ENCODE measurements around the gene WDR82.

WDR82 gene

DNA sequence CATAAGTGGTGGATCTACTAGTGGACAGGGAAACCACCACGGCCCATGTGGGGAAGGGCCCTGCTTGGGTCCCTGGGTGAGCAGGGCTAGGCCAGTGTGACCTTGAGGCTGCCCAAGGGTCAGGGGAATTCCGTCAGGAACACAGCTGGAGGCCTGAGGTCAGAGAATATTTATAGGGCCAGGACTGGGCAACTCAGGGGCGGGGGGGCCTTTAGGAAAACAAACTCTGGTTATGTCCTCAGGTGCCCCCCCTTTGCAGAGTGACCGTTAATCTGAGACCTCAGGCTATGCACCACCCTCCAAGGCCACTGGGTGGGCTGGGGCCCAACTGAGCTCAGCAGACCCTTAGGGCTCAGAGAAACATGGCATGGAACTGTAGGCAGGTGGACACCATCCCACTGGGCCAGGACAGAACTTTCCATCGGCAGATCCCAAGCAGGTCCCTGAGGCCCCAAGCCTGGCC lies 42.0 kb downstream of the WDR82 start:
- no peak for DNase-seq

DNA sequence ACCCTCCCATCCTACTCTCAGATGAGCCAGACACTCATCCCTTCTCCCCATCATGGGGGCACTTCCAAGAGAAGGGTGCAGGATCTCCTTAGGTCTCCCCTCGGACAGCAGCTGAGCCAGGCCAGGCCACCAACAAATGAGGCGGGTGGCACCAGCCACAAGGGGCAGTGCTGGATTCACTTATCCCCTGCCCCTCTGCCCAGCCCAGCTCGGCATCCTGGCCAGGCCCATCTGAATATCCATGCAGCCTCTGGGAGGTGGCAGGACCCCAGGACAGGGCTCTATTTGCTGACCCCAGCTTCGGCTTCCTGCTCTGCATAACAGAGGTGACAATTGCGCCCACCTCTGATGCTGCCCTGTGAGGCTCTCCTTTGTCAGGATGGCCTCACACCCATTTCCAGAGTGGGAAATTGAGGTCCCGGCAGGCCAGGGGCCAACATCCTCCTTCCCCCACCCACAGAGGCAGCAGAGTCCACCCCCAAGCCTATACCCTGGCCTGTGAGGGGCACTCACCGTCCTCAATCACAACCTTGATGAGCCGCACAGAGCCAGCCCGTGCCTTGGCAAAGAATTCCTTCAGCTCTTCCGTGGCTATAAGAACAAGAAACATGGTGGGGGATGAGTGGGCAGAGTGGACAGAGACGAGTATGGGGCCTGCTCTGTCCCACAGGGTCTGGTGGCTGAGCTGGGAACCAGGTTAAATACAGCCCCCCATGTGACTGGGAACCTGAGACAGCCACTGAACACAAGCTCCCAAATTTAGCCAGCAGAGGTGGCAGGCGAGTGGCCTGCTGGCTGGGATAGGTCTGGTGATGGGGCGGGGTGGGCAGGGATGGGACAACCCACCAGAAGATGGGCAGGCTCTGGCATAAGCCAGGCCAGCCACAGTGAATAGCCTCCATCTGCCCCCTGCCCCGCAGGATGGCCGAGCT lies 43.7 kb downstream of the WDR82 start:
- no peak for DNase-seq

GRCh38 chr3:52233968-52234367 lies 44.5 kb downstream of the WDR82 start:
- no peak for DNase-seq

DNA sequence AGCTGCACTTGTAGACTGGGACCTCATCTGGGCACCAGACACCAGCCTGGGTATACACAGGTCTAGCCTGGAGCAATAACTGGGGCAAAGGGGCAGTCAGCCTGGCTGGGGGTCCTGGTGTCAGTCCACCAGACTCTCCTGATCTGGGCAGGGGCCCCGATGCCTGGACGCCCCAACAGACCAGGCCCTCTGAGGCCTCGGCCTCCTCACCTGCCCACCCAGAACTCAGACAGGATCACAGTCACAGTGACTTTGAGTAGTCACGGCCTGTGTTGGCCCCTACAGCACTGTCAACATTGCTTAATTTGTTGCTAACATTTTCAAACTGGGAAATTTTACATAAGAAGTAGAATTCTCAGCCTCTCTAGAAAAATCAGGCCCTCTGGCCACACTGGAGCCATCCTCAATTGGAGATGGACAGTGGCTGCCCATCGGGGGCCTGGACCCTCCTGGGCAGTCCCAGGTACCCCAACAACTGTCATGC lies 45.3 kb downstream of the WDR82 start:
- DNase-seq, result no peak

DNA sequence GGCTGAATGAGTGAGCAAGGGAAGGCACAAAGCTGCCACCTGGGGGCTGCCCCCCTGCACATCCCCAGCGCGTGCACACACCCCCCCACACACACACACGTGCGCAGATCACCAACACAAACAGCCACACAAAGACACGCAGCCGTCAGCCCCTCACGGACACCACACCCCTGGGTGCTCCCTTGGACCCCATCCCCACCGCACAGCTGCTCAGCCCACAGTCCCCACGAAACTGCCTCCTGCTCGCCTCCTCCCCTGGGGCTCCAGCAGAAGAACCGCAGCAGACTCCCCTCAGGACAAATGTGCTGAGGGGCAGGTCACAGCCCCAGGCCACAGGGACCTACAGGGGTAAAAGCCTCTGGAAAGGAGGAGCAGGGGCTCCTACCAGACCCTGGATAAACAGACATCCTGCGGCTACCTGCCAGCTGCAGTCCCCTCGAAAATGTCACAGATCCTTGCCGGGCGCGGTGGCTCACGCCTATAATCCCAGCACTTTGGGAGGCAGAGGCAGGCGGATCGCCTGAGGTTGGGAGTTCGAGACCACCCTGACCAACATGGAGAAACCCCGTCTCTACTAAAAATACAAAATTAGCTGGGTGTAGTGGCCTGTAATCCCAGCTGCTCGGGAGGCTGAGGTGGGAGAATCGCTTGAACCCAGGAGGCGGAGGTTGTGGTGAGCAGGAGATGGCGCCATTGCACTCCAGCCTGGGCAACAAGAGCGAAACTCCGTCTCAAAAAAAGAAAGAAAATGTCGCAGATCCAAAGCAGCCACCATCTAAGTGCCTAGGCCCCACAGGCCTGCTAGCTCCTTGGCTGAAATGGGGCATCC lies 46.0 kb downstream of the WDR82 start:
- no peak for DNase-seq

DNA sequence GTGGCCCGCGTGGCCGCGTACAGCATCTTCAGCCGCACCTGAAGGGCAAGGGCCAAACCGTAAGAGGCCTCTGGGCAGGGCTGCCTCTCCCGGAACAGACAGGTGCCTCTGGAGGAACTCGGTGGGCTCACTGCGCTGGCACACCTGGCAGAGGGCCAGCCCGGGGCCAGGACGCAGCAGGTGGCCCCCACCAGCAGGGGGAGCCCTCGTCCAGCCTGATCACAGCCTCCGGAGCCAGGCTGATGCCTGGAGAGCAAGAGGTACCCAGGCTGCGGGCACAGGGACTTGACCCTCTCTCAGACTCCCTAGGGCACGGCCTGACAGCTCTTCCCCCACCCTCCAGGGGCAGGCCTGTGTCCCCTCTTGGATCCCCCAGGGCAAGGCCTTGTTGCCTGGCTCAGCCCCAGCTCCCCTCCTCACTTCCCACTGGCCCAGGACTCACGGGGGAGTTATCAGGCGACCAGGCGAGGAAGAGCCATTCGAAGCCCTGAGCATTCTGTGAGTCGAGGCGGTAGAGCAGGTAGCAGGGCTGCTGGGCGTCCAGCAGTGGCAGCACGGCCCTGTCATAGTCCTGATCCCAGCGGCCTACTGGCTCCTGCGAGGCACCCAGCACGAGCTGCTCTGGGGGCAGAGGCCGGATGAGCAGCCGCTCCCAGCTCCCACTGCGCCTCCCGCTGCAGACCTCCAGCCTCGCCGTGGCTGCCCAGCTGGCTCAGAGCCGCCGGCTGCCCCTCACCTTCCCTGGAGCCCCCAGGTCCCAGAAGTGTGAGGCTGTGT lies 46.8 kb downstream of the WDR82 start:
- peak; percentile 59 for DNase-seq

GRCh38 chr3:52230889-52231499 lies 47.5 kb downstream of the WDR82 start:
- DNase-seq, result no peak

DNA sequence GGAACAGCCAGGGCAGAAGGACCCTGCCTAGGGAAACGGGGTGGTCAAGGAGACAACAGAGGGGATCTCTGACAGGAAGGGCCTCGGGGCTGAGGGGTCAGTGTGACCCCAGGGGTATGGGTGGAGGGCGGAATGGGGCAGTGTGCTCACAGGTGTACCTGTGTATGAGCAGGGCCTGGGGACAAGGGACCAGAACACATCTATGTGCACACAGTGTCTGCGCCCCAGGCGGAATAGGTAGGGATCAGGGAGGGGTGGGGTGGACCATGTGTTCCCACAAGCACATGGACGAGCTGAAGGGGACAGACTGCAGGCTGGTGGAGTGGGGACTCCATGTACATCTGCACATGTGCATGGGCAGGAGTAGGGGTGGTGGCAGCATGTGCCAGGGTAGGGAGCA lies 48.0 kb downstream of the WDR82 start:
- DNase-seq, result no peak

- no peak for DNase-seq
These were observed 48.8 kb downstream of the WDR82 start for GRCh38 chr3:52229656-52230055.

DNA sequence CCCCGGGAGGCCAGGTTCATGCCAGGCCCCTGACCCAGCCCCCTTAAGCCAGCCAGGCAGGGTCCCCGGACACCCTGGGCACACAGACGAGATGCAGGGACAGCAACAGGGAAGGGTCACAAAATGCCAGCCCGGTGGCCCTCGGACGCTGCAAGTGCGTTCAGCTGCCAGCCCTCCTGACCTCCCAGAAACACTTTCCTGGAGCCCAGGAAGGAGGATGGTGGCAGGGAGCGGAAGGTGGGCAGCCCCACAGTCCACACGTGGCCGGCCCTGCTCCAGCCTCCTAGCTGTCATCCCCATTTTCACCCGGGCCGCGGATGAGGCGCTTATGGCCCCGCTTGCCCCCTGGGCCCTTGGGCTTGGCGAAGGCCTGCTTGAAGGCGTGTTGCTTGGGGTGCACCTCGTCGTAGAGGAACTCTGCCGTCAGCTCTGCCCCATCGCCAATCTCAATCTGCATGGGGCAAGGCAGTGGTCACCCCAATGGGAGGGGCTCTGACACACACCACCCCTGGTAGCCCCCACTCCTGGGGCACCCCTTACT lies 49.6 kb downstream of the WDR82 start:
- DNase-seq, result no peak

GRCh38 chr3:52228266-52228665 lies 50.2 kb downstream of the WDR82 start:
- no peak for DNase-seq

GRCh38 chr3:52227766-52228165 lies 50.7 kb downstream of the WDR82 start:
- DNase-seq, result no peak

GRCh38 chr3:52227117-52227516 lies 51.3 kb downstream of the WDR82 start:
- no peak for DNase-seq

DNA sequence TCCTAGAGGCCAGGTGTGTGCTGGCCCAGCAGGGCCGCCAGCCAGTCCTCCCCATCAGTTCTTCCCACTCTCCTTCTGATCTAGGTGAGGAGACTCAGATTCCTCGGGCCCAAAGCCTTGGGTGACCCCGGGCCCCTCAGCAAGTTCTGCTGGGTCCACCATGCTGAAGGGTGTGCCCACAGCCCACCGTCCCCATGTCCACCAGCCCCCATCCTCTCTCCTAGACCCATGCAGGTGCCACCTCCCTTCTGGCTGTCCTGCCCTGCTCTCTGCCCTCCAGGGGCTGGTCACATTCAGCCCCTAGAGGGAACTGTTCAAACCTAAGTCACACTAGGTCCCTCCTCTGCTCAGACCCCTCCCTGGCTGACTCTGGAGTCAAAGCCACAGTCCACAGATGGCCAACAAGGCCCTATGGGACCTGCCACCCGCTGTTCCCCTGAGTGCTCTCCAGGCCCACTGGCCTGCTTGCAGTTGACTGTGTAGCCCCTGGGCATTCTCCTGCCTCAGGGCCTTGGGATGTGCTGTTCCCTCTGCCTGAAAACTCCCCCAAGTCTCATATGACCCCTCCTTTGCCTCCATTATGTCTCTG lies 52.1 kb downstream of the WDR82 start:
- DNase-seq, result no peak

GRCh38 chr3:52225452-52226228 lies 52.8 kb downstream of the WDR82 start, which contains the start of gene TLR9:
TLR9 (minus strand) TSS chr3:52225645; CDS start chr3:52225529, 116 bp downstream.
- no peak for DNase-seq

- DNase-seq, result no peak
These were observed 54.7 kb downstream of the WDR82 start for GRCh38 chr3:52223449-52224408.

- no peak for DNase-seq
These were observed 55.9 kb downstream of the WDR82 start for GRCh38 chr3:52222319-52223221.

DNA sequence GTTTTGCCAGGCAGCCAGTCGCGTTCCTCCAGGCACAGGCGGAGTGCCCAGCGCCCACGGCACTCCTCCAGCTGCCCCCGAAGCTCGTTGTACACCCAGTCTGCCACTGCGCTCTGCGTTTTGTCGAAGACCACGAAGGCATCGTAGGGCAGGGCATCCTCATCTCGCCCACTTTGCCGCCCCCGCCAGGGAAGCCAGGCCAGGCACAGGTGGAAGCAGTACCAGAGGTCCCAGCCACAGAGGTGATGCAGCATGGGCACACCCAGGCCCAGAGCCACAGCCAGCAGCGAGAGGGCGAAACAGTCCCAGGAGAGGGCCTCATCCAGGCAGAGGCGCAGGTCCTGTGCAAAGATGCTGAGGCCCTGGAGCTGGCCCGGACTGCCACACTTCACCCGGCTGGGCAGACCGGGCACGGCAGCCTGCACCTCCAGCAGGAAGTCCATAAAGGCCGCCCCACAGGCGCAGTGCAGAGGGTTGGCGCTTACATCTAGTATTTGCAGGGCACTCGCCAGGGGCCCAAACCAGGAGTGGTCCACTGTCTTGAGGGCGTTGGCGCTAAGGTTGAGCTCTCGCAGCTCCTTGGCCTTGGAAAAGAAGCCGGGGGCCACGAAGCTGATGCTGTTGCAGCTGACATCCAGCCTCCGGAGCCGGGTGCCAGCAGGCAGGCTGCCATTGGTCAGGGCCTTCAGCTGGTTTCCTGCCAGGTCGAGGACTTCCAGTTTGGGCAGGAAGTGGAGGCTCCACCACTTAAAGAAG lies 56.7 kb downstream of the WDR82 start:
- DNase-seq, result no peak
